Epithelial cell of proximal tubule (primary cell): ENCODE data around the gene CNKSR1. TPM values are rescaled to one million over a fixed set of nuclear protein-coding genes. Genes with fewer than 3 reads are reported as not detected.

ENCODE experiments used
- DNase-seq: peaks from one replicate; pipeline ENCODE4 v3.0.0-alpha.2; 2011; ENCODE audit warnings: low read depth
- H3K4me3 ChIP-seq: 2 replicates; pipeline ENCODE4 v1.5.1; 2011; ENCODE audit warnings: low read depth, mild to moderate bottlenecking, low read length
- CTCF ChIP-seq: conservative IDR thresholded peaks from 2 replicates; pipeline ENCODE4 v1.5.1; 2012; ENCODE audit warnings: low read depth, mild to moderate bottlenecking, low read length
- total RNA-seq: library from RNA; depleted of rRNA; stranded (reverse); fragments of >200 nt; gene quantifications from 2 replicates; pipeline ENCODE4 v1.2.3, GENCODE V29; 2015

Gene CNKSR1
- total RNA-seq, 1 donor from 2014 or later = 14.8 TPM

- no peak overlapping the region for H3K4me3 ChIP-seq
- no peak for DNase-seq
- TF ChIP-seq CTCF = no peak
These were observed 35.4 kb downstream of the CNKSR1 start for GRCh38 chr1:26212726-26213125.

- no peak for TF ChIP-seq CTCF
- DNase-seq = no peak
- no peak overlapping the region for H3K4me3 ChIP-seq
These were observed 36.1 kb downstream of the CNKSR1 start for GRCh38 chr1:26213335-26213905.

GRCh38 chr1:26215246-26215645 lies 38.0 kb downstream of the CNKSR1 start:
- no peak for TF ChIP-seq CTCF
- H3K4me3 ChIP-seq = no peak overlapping the region
- DNase-seq = no peak

- H3K4me3 ChIP-seq = no peak overlapping the region
- no peak for TF ChIP-seq CTCF
- DNase-seq = no peak
These were observed 41.7 kb downstream of the CNKSR1 start for GRCh38 chr1:26218906-26219494.

GRCh38 chr1:26220199-26220912 lies 43.1 kb downstream of the CNKSR1 start:
- no peak overlapping the region for H3K4me3 ChIP-seq
- TF ChIP-seq CTCF = no peak
- DNase-seq = no peak

GRCh38 chr1:26221094-26221493 lies 43.8 kb downstream of the CNKSR1 start:
- H3K4me3 ChIP-seq = no peak overlapping the region
- no peak for DNase-seq
- TF ChIP-seq CTCF = no peak
